HepG2 (cell line): ENCODE data around the gene MPST. TPM values are rescaled to one million over a fixed set of nuclear protein-coding genes. Genes with fewer than 3 reads are reported as not detected.

Source experiments
- ATAC-seq: fragments of 200-7000 bp; cut with Tn5 transposase; 3 replicates; pipeline ENCODE4 v1.9.1; 2020; ENCODE audit warnings: mild to moderate bottlenecking, moderate library complexity
- BruUV-seq: library from RNA; stranded (reverse); fragments of 400-500 nt; replicated peaks from 2 replicates; lab custom pipeline; 2021; lab: Mats Ljungman, UMichigan
- CTCF ChIA-PET: fragments of 300-600 bp; formaldehyde crosslinking; extraction: SDS; loops from one replicate; lab custom pipeline; 2021; ENCODE audit warnings: low total read pairs, inconsistent platforms, low intra/inter-chr PET ratio; lab: Yijun Ruan, JAX
- POLR2A ChIA-PET: fragments of 350-600 bp; sonication (Branson Sonifier 250); formaldehyde crosslinking; loops from one replicate; lab custom pipeline; 2020; ENCODE audit warnings: antibody characterized with exemption, inconsistent platforms; lab: Yijun Ruan, JAX
- DNase-seq: peaks from one replicate; pipeline ENCODE4 v3.0.0-alpha.2; 2015; ENCODE audit warnings: low spot score
- FAIRE-seq: peaks from 3 replicates; lab custom pipeline; 2011; peaks lifted over from hg19 to GRCh38; lab: Jason Lieb, UNC
- H2AFZ ChIP-seq: one replicate; pipeline ENCODE4 v1.6.1; 2011; ENCODE audit warnings: low read length, inconsistent platforms
- H3K27ac ChIP-seq: fragments of 300-600 bp; 3 replicates; pipeline ENCODE4 v1.8.0; 2011; ENCODE audit warnings: mixed run types, mild to moderate bottlenecking, mixed read lengths, low read length, inconsistent platforms; ENCODE audit not compliant: insufficient read depth; ENCODE audit errors: extremely low read length
- H3K27me3 ChIP-seq, 2 experiments: fragments of 200-600 bp in 1 of 2; 2 replicates in 1 of 2; 3 replicates in 1 of 2; pipeline versions ENCODE4 v1.6.0 to v1.8.0; 2011; ENCODE audit warnings: low read length in 2 of 2, mild to moderate bottlenecking in 2 of 2, moderate library complexity in 2 of 2, inconsistent platforms in 1 of 2; ENCODE audit not compliant: insufficient read depth in 2 of 2, control insufficient read depth in 1 of 2
- H3K36me3 ChIP-seq, 2 experiments: fragments of 200-600 bp in 1 of 2; replicated peaks in 1 of 2; 2 replicates in 1 of 2; 3 replicates in 1 of 2; pipeline versions ENCODE4 v1.5.1 to v1.8.0; 2011; ENCODE audit warnings: low read length in 2 of 2, inconsistent platforms in 1 of 2; ENCODE audit not compliant: insufficient read depth in 2 of 2, control insufficient read depth in 1 of 2
- H3K4me1 ChIP-seq: 2 replicates; pipeline ENCODE4 v1.5.1; 2012; ENCODE audit warnings: low read length, inconsistent platforms; ENCODE audit not compliant: insufficient read depth
- H3K4me2 ChIP-seq: 2 replicates; pipeline ENCODE4 v1.6.0; 2011; ENCODE audit warnings: low read depth, low read length, inconsistent platforms
- H3K4me3 ChIP-seq, 3 experiments: fragments of 200-600 bp in 1 of 3; sonication (generic), shearing (Covaris generic) in 1 of 3; replicated peaks in 1 of 3; 2 replicates each; pipeline ENCODE4 v1.5.1; 2011 to 2016; ENCODE audit warnings: low read length in 3 of 3, inconsistent platforms in 2 of 3, low read depth in 2 of 3, mild to moderate bottlenecking in 2 of 3, control low read depth in 1 of 3, mixed read lengths in 1 of 3; ENCODE audit not compliant: insufficient read depth in 1 of 3
- H3K79me2 ChIP-seq: one replicate; pipeline ENCODE4 v1.6.1; 2011; ENCODE audit warnings: low read length, inconsistent platforms; ENCODE audit not compliant: insufficient read depth
- H3K9ac ChIP-seq: 2 replicates; pipeline ENCODE4 v1.6.0; 2011; ENCODE audit warnings: mild to moderate bottlenecking, low read depth, low read length, inconsistent platforms; ENCODE audit not compliant: insufficient read depth
- H3K9me3 ChIP-seq: 2 replicates; pipeline ENCODE4 v1.5.1; 2012; ENCODE audit warnings: mild to moderate bottlenecking, low read length
- H4K20me1 ChIP-seq: 2 replicates; pipeline ENCODE4 v1.6.0; 2011; ENCODE audit warnings: inconsistent platforms, mild to moderate bottlenecking, low read length, moderate library complexity; ENCODE audit not compliant: insufficient read depth
- MAZ ChIP-seq, 2 experiments: sonication (generic) in 1 of 2; formaldehyde crosslinking in 1 of 2; IDR thresholded peaks; 2 replicates each; pipeline versions ENCODE4 v1.5.0 to v1.6.1; 2012 to 2020; ENCODE audit warnings: low read depth in 2 of 2, mild to moderate bottlenecking in 2 of 2, borderline replicate concordance in 1 of 2, improper control_type of control experiment in 1 of 2, low read length in 1 of 2, missing genetic modification reagents in 1 of 2, moderate library complexity in 1 of 2
- NONO ChIP-seq, 2 experiments: fragments of 450-650 bp in 1 of 2; sonication (generic) in 1 of 2; formaldehyde crosslinking in 1 of 2; IDR thresholded peaks in 1 of 2; conservative IDR thresholded peaks in 1 of 2; 2 replicates each; pipeline versions ENCODE4 v1.6.1 to v1.8.0; 2017 to 2022; ENCODE audit warnings: mild to moderate bottlenecking in 1 of 2, missing genetic modification reagents in 1 of 2, moderate library complexity in 1 of 2
- POLR2AphosphoS5 ChIP-seq: IDR thresholded peaks from 2 replicates; pipeline ENCODE4 v1.6.1; 2012; ENCODE audit warnings: low read depth, low read length
- STAT6 ChIP-seq: sonication (generic); formaldehyde crosslinking; IDR thresholded peaks from 2 replicates; pipeline ENCODE4 v1.4.0; 2020; ENCODE audit warnings: missing genetic modification reagents, mild to moderate bottlenecking, borderline replicate concordance
- ZBTB38 ChIP-seq: sonication (generic); formaldehyde crosslinking; IDR thresholded peaks from 2 replicates; pipeline ENCODE4 v1.5.1; 2020; ENCODE audit warnings: mild to moderate bottlenecking, missing genetic modification reagents
- ZNF136 ChIP-seq: sonication (generic); formaldehyde crosslinking; IDR thresholded peaks from 2 replicates; pipeline ENCODE4 v1.8.1; 2022; ENCODE audit warnings: low read depth, mild to moderate bottlenecking, moderate library complexity, missing genetic modification reagents
- ZNF292 ChIP-seq: sonication (generic); formaldehyde crosslinking; IDR thresholded peaks from 2 replicates; pipeline ENCODE4 v1.8.1; 2022; ENCODE audit warnings: mild to moderate bottlenecking, low read depth, missing genetic modification reagents, borderline replicate concordance
- ZNF574 ChIP-seq: sonication (generic); formaldehyde crosslinking; IDR thresholded peaks from 2 replicates; pipeline ENCODE4 v1.4.0; 2020; ENCODE audit warnings: missing genetic modification reagents
- ZNF629 ChIP-seq: sonication (generic); formaldehyde crosslinking; conservative IDR thresholded peaks from 2 replicates; pipeline ENCODE4 v1.5.0; 2020; ENCODE audit warnings: missing genetic modification reagents
- ZNF687 ChIP-seq: sonication (generic); formaldehyde crosslinking; IDR thresholded peaks from 2 replicates; pipeline ENCODE4 v1.5.1; 2020; ENCODE audit warnings: mild to moderate bottlenecking, missing genetic modification reagents, moderate library complexity
- ZSCAN12 ChIP-seq: sonication (generic); formaldehyde crosslinking; IDR thresholded peaks from 2 replicates; pipeline ENCODE4 v1.9.0; 2021; ENCODE audit warnings: mild to moderate bottlenecking, missing genetic modification reagents
- whole genome bisulfite sequencing: methylation state at CpG from one replicate; pipeline ENCODE4 v1.1.6; 2017; ENCODE audit warnings: low lambda C conversion rate; 5-methylcytosine and 5-hydroxymethylcytosine counted together
- in situ Hi-C: cut with HindIII; loops from 2 replicates; pipeline ENCODE4 v1.10.0; 2017; ENCODE audit warnings: low pct_unique_long_range_greater_than_20kb; ENCODE audit not compliant: extremely low pct_ligation_motif_present
- intact Hi-C: fragments of 100-400 bp; cut with micrococcal nuclease; formaldehyde crosslinking; loops from one replicate; pipeline ENCODE4 v1.10.0; 2022; ENCODE audit not compliant: unreplicated experiment
- polyA plus RNA-seq, 8 experiments: library from polyadenylated mRNA; depleted of rRNA in 3 of 8; stranded (reverse) in 7 of 8; unstranded in 1 of 8; fragments of >200 nt; fragmentation: Illumina TruSeq in 4 of 8; extraction: Trizol in 4 of 8; gene quantifications; 2 replicates each; pipeline versions ENCODE4 v1.2.1 to v1.2.3, GENCODE V29; 2011 to 2016; ENCODE audit warnings: low read depth in 4 of 8, missing spikeins in 1 of 8, mixed read lengths in 1 of 8; ENCODE audit not compliant: insufficient read depth in 1 of 8
- total RNA-seq, 5 experiments: library from RNA; depleted of rRNA; stranded (reverse); fragments of >200 nt; fragmentation: Illumina TruSeq; extraction: Trizol; gene quantifications; 2 replicates each; pipeline ENCODE4 v1.2.3, GENCODE V29; 2016; ENCODE audit warnings: low read depth in 1 of 5

MPST gene
- total and polyA plus RNA-seq, 2 of the 13 experiments (the other 11 are each of a cell fraction or from before 2014, with no cell fraction given), result 133 to 141 TPM

GRCh38 chr22:37016134-37016910 is 3.2 kb upstream of the MPST start:
- Histone ChIP-seq H3K4me1 (peaks cover 56% of the 10 kb centered on the region), H3K79me2 (peaks cover 44% of the 10 kb centered on the region), H3K27ac (no peak overlapping the region), H3K4me2 (peak overlapping the region; percentile 91), H3K27me3 (no peaks in the 10 kb centered on the region; a peak in 1 of 5 replicates), H3K36me3 (peaks cover 5 to 15% of the 10 kb centered on the region in 2 experiments), H3K4me3 (peak overlapping the region in 1 of 3 experiments; percentile 92; a peak in 1 of 6 replicates), H2AFZ (no peak overlapping the region), H4K20me1 (peaks cover 29% of the 10 kb centered on the region), H3K9ac (peak overlapping the region; percentile 95; the same call in 1 of the 2 replicates), H3K9me3 (no peaks in the 10 kb centered on the region)
- WGBS, result 93% methylated on average over 13 of the region's 14 CpGs
- ATAC-seq (no peak), FAIRE-seq (no peak), DNase-seq (no peak)
- in situ Hi-C loops (no loop called here), intact Hi-C loops (no loop called here)
- BruUV-seq, result no TSS peak
- POLR2A ChIA-PET, result interaction anchor here (0.7 to 11.6 kb wide), 4 partner anchors 15 to 88 kb away, joined by 3 to 383 read pairs (median 80); partner anchors contain the start of gene KCTD17
- CTCF ChIA-PET, result no interaction called here
- TF ChIP-seq ZNF574 (CRISPR knock-in tag) (0 out of 2 replicates have a peak, but pooled peaks have one; percentile 11), ZSCAN12 (no peak), NONO (IDR thresholded peaks at IDR 0.05) (no peak), NONO (CRISPR knock-in tag; conservative IDR thresholded peaks at IDR 0.05) (0 out of 2 replicates have a peak, but pooled peaks have one; percentile 34), STAT6 (no peak), ZNF687 (CRISPR knock-in tag) (0 out of 2 replicates have a peak, but pooled peaks have one; percentile 32), ZNF136 (CRISPR knock-in tag) (no peak), ZNF292 (CRISPR knock-in tag) (no peak), ZBTB38 (CRISPR knock-in tag) (0 out of 2 replicates have a peak, but pooled peaks have one; percentile 15), POLR2AphosphoS5 (0 out of 2 replicates have a peak, but pooled peaks have one; percentile 3), ZNF629 (CRISPR knock-in tag) (peak; percentile 92), MAZ (IDR thresholded peaks at IDR 0.05; ENCODE audit: borderline replicate concordance, low read depth, low read length) (no peak), MAZ (CRISPR knock-in tag; IDR thresholded peaks at IDR 0.05; ENCODE audit: low read depth) (no peak)
